ENCODE measurements around the gene MAPKBP1. TPM values are rescaled to one million over a fixed set of nuclear protein-coding genes. Genes with fewer than 3 reads are reported as not detected.

Gene MAPKBP1
- total and polyA plus RNA-seq, 9 of the 15 experiments (the other 6 are each of a cell fraction or from before 2014, with no cell fraction given): 0.15 to 9.5 (median 4.5) TPM

DNA sequence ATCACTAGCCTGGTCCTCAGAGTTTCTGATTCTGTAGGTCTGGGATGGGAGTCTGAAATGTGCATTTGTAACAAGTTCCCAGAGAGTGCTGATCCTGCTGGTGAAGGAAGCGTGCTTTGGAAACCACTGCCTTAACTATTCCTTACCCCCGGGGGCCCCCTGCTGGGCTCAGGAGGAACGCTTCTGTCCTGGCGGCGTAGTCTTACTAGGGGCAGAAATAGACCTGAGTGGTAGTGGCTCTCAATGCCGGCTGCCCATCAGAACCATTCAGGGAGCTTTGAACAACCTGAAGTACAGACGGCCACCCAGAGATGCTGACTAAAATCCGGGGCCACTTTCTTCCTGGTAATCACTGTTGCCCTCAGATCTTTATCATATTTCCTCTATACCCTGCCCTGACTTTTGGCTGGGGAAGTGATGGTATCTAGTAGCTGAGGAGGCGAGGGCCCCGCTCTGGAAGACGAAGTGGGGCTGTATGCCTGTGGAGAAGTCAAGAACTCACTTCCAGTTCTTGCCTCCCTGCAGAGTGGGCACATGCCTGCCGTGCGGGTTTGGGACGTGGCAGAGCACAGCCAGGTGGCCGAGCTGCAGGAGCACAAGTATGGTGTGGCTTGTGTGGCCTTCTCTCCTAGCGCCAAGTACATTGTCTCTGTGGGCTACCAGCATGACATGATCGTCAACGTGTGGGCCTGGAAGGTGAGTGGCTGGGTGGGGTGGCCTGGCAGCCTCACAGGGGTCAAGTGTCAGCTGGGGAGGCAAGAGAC lies 37.3 kb downstream of the MAPKBP1 start (continued):
- TF ChIP-seq PTRF (tag; IDR thresholded peaks at IDR 0.05) (no peak), CREB3L1 (IDR thresholded peaks at IDR 0.05; ENCODE audit: borderline replicate concordance, low read depth) (no peak), ZNF41 (CRISPR knock-in tag; conservative IDR thresholded peaks at IDR 0.05) (no peak), CTCFL (IDR thresholded peaks at IDR 0.05; ENCODE audit: borderline replicate concordance, insufficient read depth, low read depth, low read length, poor library complexity, severe bottlenecking) (peak; percentile 23), RB1 (IDR thresholded peaks at IDR 0.05; ENCODE audit: low read depth) (peak; percentile 43; the same call in 1 of the 2 replicates), FOSL1 (tag; conservative IDR thresholded peaks at IDR 0.05) (no peak), YBX1 (IDR thresholded peaks at IDR 0.05) (no peak), DMBX1 (CRISPR knock-in tag; IDR thresholded peaks at IDR 0.05; ENCODE audit: borderline replicate concordance) (no peak), REST (IDR thresholded peaks at IDR 0.05; ENCODE audit: borderline replicate concordance) (peak; percentile 95), REST (CRISPR knock-in tag; IDR thresholded peaks at IDR 0.05; ENCODE audit: low read depth) (no peak), BHLHE40 (IDR thresholded peaks at IDR 0.05; ENCODE audit: low read length) (peak; percentile 20; the same call in 1 of the 2 replicates), XRCC5 (IDR thresholded peaks at IDR 0.05; ENCODE audit: low read depth, low read length) (0 out of 2 replicates have a peak, but pooled peaks have one; percentile 29)
- TF ChIP-seq, protein P1, sequence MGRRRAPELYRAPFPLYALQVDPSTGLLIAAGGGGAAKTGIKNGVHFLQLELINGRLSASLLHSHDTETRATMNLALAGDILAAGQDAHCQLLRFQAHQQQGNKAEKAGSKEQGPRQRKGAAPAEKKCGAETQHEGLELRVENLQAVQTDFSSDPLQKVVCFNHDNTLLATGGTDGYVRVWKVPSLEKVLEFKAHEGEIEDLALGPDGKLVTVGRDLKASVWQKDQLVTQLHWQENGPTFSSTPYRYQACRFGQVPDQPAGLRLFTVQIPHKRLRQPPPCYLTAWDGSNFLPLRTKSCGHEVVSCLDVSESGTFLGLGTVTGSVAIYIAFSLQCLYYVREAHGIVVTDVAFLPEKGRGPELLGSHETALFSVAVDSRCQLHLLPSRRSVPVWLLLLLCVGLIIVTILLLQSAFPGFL (CRISPR knock-in tag; IDR thresholded peaks at IDR 0.05): no peak

Measured in K562 (cell line).